Measurements from ENCODE around the gene GPR25. TPM values are rescaled to one million over a fixed set of nuclear protein-coding genes. Genes with fewer than 3 reads are reported as not detected.

The GPR25 gene
- total RNA-seq, 1 experiment from 2014 or later, result not detected

GRCh38 chr1:200877010-200877409 is 4.2 kb downstream of the GPR25 start:
- Histone ChIP-seq H3K9ac (ENCODE audit: low read length) (no peak overlapping the region), H3K4me1 (ENCODE audit: control insufficient read depth in 1 of 2, insufficient read depth in 2 of 2, low read length in 2 of 2) (no peaks in the 10 kb centered on the region), H4K20me1 (ENCODE audit: insufficient read depth) (no peaks in the 10 kb centered on the region), H3K27me3 (ENCODE audit: insufficient read depth, low read length) (peaks cover 10% of the 10 kb centered on the region; the same call in 1 of the 2 replicates), H3K79me2 (ENCODE audit: insufficient read depth, low read length) (no peaks in the 10 kb centered on the region), H3K36me3 (ENCODE audit: control insufficient read depth in 1 of 2, insufficient read depth in 2 of 2, low read length in 2 of 2) (no peaks in the 10 kb centered on the region), H3K9me3 (ENCODE audit: control insufficient read depth in 1 of 2, insufficient read depth in 1 of 2, low read depth in 1 of 2, low read length in 2 of 2) (no peaks in the 10 kb centered on the region), H3K9me2 (ENCODE audit: insufficient read depth) (no peaks in the 10 kb centered on the region), H3K27ac (ENCODE audit: low read depth, low read length) (no peak overlapping the region), H3K4me3 (replicated peaks in 1 of 2; ENCODE audit: low read depth in 1 of 2, low read length in 2 of 2) (no peak overlapping the region), H3K4me2 (ENCODE audit: low read length) (no peak overlapping the region), H2AFZ (ENCODE audit: low read depth, low read length, poor library complexity, severe bottlenecking) (no peak overlapping the region)
- intact Hi-C loops (cut with micrococcal nuclease), result no loop called here
- ATAC-seq (no peak), DNase-seq (ENCODE audit: low read depth, low spot score) (no peak)
- ChIA-PET CTCF (no interaction called here), POLR2A (interaction anchor here (1.3 kb wide), 1 partner anchor 13 kb away, joined by 3 read pairs; no protein-coding TSS in a partner anchor), RAD21 (ENCODE audit: low non-redundant PET in 1 of 2, low total read pairs in 2 of 2, uncharacterized antibody in 2 of 2, unreplicated experiment in 2 of 2) (no interaction called here)
- TF ChIP-seq ZNF274 (IDR thresholded peaks at IDR 0.05; ENCODE audit: low read depth, low read length) (no peak), SIN3A (IDR thresholded peaks at IDR 0.05; ENCODE audit: low read depth) (no peak), POLR2AphosphoS5 (IDR thresholded peaks at IDR 0.05; ENCODE audit: low read depth, low read length) (no peak), ELF1 (IDR thresholded peaks at IDR 0.05; ENCODE audit: borderline replicate concordance, low read depth) (no peak), CBX3 (IDR thresholded peaks at IDR 0.05; ENCODE audit: low read depth) (no peak), EZH2 (IDR thresholded peaks at IDR 0.05) (no peak), SP1 (IDR thresholded peaks at IDR 0.05; ENCODE audit: low read depth) (no peak), FOSL1 (IDR thresholded peaks at IDR 0.05; ENCODE audit: low read depth) (no peak), JUND (IDR thresholded peaks at IDR 0.05) (no peak), POLR2A (IDR thresholded peaks at IDR 0.05; ENCODE audit: borderline replicate concordance, extremely low read depth, insufficient read depth, insufficient read length) (no peak), SRF (IDR thresholded peaks at IDR 0.05; ENCODE audit: low read depth) (no peak), REST (IDR thresholded peaks at IDR 0.05; ENCODE audit: low read depth) (no peak), ZFX (IDR thresholded peaks at IDR 0.05) (no peak), ZBTB33 (IDR thresholded peaks at IDR 0.05; ENCODE audit: extremely low read depth, insufficient replicate concordance, low read length) (no peak), TCF7L2 (IDR thresholded peaks at IDR 0.05; ENCODE audit: borderline replicate concordance, extremely low read depth, insufficient read depth, insufficient read length) (no peak), ATF3 (IDR thresholded peaks at IDR 0.05) (no peak), EGR1 (IDR thresholded peaks at IDR 0.05; ENCODE audit: low read depth) (no peak)
- no TSS peak for BruUV-seq (replicated peaks)

Measured in HCT116 (cell line).